Measurements from ENCODE around the gene RBMS1.

RBMS1 gene

GRCh38 chr2:160317181-160318099 is 176.2 kb downstream of the RBMS1 start:
- H3F3A ChIP-seq (ENCODE audit: insufficient read depth, low read length): no peaks in the 10 kb centered on the region
- no peaks in the 10 kb centered on the region for H3K36me3 ChIP-seq (replicated peaks; ENCODE audit: insufficient read depth, low read length)
- H3K9ac ChIP-seq (ENCODE audit: low read length): no peak overlapping the region
- no peak overlapping the region for H2AFZ ChIP-seq (ENCODE audit: low read length)
- H3K4me1 ChIP-seq (ENCODE audit: low read length): peaks cover 10% of the 10 kb centered on the region
- no peaks in the 10 kb centered on the region; the same call in 1 of the 2 replicates for H3K79me2 ChIP-seq (ENCODE audit: low read length)
- no peaks in the 10 kb centered on the region for H4K20me1 ChIP-seq (ENCODE audit: insufficient read depth, low read length)
- no peak for TF ChIP-seq EZH2 (optimal IDR thresholded peaks at IDR 0.05; ENCODE audit: low read depth, low read length)
- H3K9me2 ChIP-seq (replicated peaks; ENCODE audit: insufficient read depth, low read length): no peaks in the 10 kb centered on the region
- no peak overlapping the region for H3K4me3 ChIP-seq (ENCODE audit: low read length)
- H3K27ac ChIP-seq (ENCODE audit: low read length): no peak overlapping the region
- no peak for DNase-seq
- H3K4me2 ChIP-seq (ENCODE audit: low read depth, low read length): no peak overlapping the region
- no peaks in the 10 kb centered on the region for H3K27me3 ChIP-seq (replicated peaks; ENCODE audit: insufficient read depth, low read length)
- no peaks in the 10 kb centered on the region for H3K9me3 ChIP-seq (replicated peaks; ENCODE audit: insufficient read depth, low read length)

- Histone ChIP-seq H3K36me3 (replicated peaks; ENCODE audit: insufficient read depth, low read length) (no peaks in the 10 kb centered on the region), H4K20me1 (ENCODE audit: insufficient read depth, low read length) (no peaks in the 10 kb centered on the region), H3K9ac (ENCODE audit: low read length) (no peak overlapping the region), H3K27ac (ENCODE audit: low read length) (no peak overlapping the region), H3K27me3 (replicated peaks; ENCODE audit: insufficient read depth, low read length) (no peaks in the 10 kb centered on the region), H3K79me2 (ENCODE audit: low read length) (no peaks in the 10 kb centered on the region; the same call in 1 of the 2 replicates), H3K4me1 (ENCODE audit: low read length) (peaks cover 5% of the 10 kb centered on the region; the same call in 1 of the 2 replicates), H3K4me3 (ENCODE audit: low read length) (no peak overlapping the region), H3F3A (ENCODE audit: insufficient read depth, low read length) (no peaks in the 10 kb centered on the region), H3K9me2 (replicated peaks; ENCODE audit: insufficient read depth, low read length) (no peaks in the 10 kb centered on the region), H3K9me3 (replicated peaks; ENCODE audit: insufficient read depth, low read length) (no peaks in the 10 kb centered on the region), H3K4me2 (ENCODE audit: low read depth, low read length) (no peak overlapping the region), H2AFZ (ENCODE audit: low read length) (no peak overlapping the region)
- TF ChIP-seq EZH2phosphoT487 (IDR thresholded peaks at IDR 0.05; ENCODE audit: low read length) (no peak), CTCF (IDR thresholded peaks at IDR 0.05; ENCODE audit: low read length) (no peak), EZH2 (optimal IDR thresholded peaks at IDR 0.05; ENCODE audit: low read depth, low read length) (no peak)
- no peak for DNase-seq
Observed at GRCh38 chr2:160315337-160315736, 178.3 kb downstream of the RBMS1 start.

GRCh38 chr2:160310118-160310828 is 183.3 kb downstream of the RBMS1 start:
- H3K4me2 ChIP-seq (ENCODE audit: low read depth, low read length): no peak overlapping the region
- no peak overlapping the region for H3K4me3 ChIP-seq (ENCODE audit: low read length)
- H3K9me3 ChIP-seq (replicated peaks; ENCODE audit: insufficient read depth, low read length): no peaks in the 10 kb centered on the region
- no peaks in the 10 kb centered on the region for H3K27me3 ChIP-seq (replicated peaks; ENCODE audit: insufficient read depth, low read length)
- no peak for DNase-seq
- H3K27ac ChIP-seq (ENCODE audit: low read length): no peak overlapping the region
- TF ChIP-seq CTCF (IDR thresholded peaks at IDR 0.05; ENCODE audit: low read length) (no peak), EZH2 (optimal IDR thresholded peaks at IDR 0.05; ENCODE audit: low read depth, low read length) (no peak), EZH2phosphoT487 (IDR thresholded peaks at IDR 0.05; ENCODE audit: low read length) (no peak)
- H3F3A ChIP-seq (ENCODE audit: insufficient read depth, low read length): no peaks in the 10 kb centered on the region
- H3K4me1 ChIP-seq (ENCODE audit: low read length): no peaks in the 10 kb centered on the region
- no peaks in the 10 kb centered on the region for H3K36me3 ChIP-seq (replicated peaks; ENCODE audit: insufficient read depth, low read length)
- no peaks in the 10 kb centered on the region for H4K20me1 ChIP-seq (ENCODE audit: insufficient read depth, low read length)
- no peak overlapping the region for H3K9ac ChIP-seq (ENCODE audit: low read length)
- no peak overlapping the region for H2AFZ ChIP-seq (ENCODE audit: low read length)
- H3K9me2 ChIP-seq (replicated peaks; ENCODE audit: insufficient read depth, low read length): no peaks in the 10 kb centered on the region
- no peaks in the 10 kb centered on the region for H3K79me2 ChIP-seq (ENCODE audit: low read length)

All from MM.1S (cell line).